HEK293 (cell line): ENCODE results near the gene PCP2.

Source experiments
- MEIS1 ChIP-seq: sonication (generic); formaldehyde crosslinking; IDR thresholded peaks from 2 replicates; pipeline ENCODE4 v1.8.1; 2022; ENCODE audit warnings: missing genetic modification reagents, mild to moderate bottlenecking, borderline replicate concordance
- ZNF274 ChIP-seq, 2 experiments: fragments of 200-500 bp in 1 of 2; fragments of 450-650 bp in 1 of 2; sonication (Bioruptor generic) in 1 of 2; formaldehyde crosslinking in 1 of 2; IDR thresholded peaks; 2 replicates each; pipeline versions ENCODE4 v1.5.1 to v1.6.1; 2014 to 2016; ENCODE audit warnings: borderline replicate concordance in 1 of 2, inconsistent platforms in 1 of 2, low read length in 1 of 2, missing biosample characterization in 1 of 2, missing genetic modification characterization in 1 of 2
- TF ChIP-seq, protein P1 (sequence below): fragments of 450-650 bp; formaldehyde crosslinking; IDR thresholded peaks from 2 replicates; pipeline ENCODE4 v1.5.1; 2016; ENCODE audit warnings: missing biosample characterization, missing genetic modification characterization

DNA sequence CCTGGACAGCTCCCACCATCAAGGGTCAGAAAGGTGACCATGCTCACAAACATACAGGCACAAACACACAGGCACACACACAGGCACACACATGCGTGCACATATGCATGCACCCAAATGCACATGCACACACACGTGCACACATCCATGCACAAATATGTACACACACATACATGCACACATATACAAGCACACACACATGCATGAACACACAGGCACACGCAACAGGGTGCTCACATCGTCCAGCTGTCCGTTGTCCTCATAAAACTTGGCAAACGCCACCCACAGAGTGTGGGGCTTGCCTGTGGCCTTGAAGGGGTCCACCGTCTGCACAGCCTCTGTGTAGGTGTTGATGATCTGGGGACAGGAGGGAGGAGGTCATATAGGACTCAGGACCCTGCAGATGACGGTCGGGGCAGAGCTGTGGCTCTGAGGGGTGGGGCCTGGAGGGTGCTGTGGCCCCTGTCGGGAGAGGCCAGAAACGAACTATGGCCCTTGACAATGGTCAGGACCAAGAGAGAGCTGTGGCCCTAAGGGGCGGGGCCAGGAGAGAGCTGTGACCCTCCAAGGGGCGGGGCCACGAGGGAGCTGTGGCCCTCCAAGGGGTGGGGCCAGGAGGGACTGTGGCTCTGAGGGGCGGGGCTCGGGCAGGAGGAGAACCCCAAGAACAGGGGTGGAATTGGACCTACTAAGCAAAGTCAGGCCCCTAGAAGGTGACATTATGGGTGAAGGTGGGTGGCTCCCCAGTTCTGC lies 10.4 kb downstream of the PCP2 start:
- TF ChIP-seq, protein P1, sequence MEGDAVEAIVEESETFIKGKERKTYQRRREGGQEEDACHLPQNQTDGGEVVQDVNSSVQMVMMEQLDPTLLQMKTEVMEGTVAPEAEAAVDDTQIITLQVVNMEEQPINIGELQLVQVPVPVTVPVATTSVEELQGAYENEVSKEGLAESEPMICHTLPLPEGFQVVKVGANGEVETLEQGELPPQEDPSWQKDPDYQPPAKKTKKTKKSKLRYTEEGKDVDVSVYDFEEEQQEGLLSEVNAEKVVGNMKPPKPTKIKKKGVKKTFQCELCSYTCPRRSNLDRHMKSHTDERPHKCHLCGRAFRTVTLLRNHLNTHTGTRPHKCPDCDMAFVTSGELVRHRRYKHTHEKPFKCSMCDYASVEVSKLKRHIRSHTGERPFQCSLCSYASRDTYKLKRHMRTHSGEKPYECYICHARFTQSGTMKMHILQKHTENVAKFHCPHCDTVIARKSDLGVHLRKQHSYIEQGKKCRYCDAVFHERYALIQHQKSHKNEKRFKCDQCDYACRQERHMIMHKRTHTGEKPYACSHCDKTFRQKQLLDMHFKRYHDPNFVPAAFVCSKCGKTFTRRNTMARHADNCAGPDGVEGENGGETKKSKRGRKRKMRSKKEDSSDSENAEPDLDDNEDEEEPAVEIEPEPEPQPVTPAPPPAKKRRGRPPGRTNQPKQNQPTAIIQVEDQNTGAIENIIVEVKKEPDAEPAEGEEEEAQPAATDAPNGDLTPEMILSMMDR (tag by site-specific recombination), result no peak
- no peak for TF ChIP-seq ZNF274 (IDR thresholded peaks at IDR 0.05; ENCODE audit: low read length)
- TF ChIP-seq ZNF274 (tag by site-specific recombination; IDR thresholded peaks at IDR 0.05; ENCODE audit: borderline replicate concordance), result no peak
- TF ChIP-seq MEIS1 (CRISPR knock-in tag), result no peak
